Spleen (tissue), 7 donors: ENCODE results near the gene PCBP3.

Source experiments
- CTCF ChIP-seq, 11 experiments: fragments of 200-600 bp in 7 of 11; fragments of 450-650 bp in 4 of 11; sonication (generic) in 4 of 11; IDR thresholded peaks in 8 of 11; conservative IDR thresholded peaks in 3 of 11; 1 replicate in 7 of 11; 2 replicates in 4 of 11; pipeline versions ENCODE4 v1.4.0 to v1.8.0; 2016 to 2021; ENCODE audit warnings: antibody characterized with exemption in 11 of 11, inconsistent platforms in 4 of 11, mild to moderate bottlenecking in 1 of 11
- POLR2A ChIP-seq, 3 donors: fragments of 450-650 bp; IDR thresholded peaks; one replicate each; pipeline ENCODE4 v1.5.1; 2017; ENCODE audit warnings: antibody characterized with exemption in 3 of 3, mild to moderate bottlenecking in 1 of 3
- POLR2AphosphoS5 ChIP-seq, 3 donors: sonication (generic); formaldehyde crosslinking; IDR thresholded peaks; one replicate each; pipeline ENCODE4 v1.5.1; 2017; ENCODE audit warnings: antibody characterized with exemption in 3 of 3
- donor health status: DM: no; HTN: no; CAD: no; lungs with moderate emphysema.
- donor health status: DM: no; HTN: no; CAD: no.
- donor health status: DM: no; HTN: no; CAD: no.

DNA sequence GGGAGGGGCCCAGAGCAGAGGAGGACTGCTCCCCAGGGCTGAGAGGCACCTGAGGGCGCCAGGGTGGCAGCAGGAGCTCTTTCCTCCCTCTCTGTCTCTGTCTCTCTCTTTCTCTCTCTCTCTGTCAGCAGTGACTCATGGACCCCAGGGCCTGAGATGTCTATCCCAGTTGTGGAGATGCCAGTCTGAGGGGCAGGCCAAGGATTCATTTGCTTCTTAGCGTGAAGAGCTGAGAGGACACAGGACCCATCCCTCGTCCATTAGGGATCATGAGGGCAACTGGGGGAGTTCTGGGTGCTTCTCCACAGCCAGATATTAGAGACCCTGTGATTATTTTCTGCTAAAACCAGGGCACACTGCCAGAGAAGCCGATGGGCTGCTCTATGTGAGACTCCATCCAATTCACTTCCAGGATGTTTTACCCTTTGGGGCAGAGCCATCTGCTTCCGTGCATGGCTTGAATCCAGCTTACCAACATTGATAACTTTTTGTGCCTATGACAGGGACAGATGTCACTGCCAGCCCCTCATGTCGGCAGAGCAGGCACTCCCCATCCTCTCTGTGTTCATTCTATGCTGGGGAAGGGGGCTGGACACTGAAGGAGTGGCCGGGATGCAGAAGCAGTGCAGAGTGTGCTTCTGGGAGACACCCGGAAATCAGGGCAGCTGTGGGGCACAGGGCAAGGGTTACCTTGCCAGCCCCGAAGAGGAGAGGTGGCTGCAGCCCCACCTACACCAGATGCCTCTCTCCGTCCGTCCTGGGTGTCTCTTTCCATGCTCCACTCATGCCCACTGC is 4.1 kb upstream of the PCBP3 start:
- no peak for TF ChIP-seq CTCF (IDR thresholded peaks at IDR 0.05 in 8 of 11, conservative IDR thresholded peaks at IDR 0.05 in 3 of 11)
- no peak for TF ChIP-seq POLR2A (IDR thresholded peaks at IDR 0.05)
- no peak for TF ChIP-seq POLR2AphosphoS5 (IDR thresholded peaks at IDR 0.05)
